Prostate gland (tissue), 2 donors: Measurements from ENCODE around the gene ATP5PO. TPM values are rescaled to one million over a fixed set of nuclear protein-coding genes. Genes with fewer than 3 reads are reported as not detected.

Experiments
- DNase-seq: peaks from one replicate; pipeline ENCODE4 v3.0.0-alpha.2; 2019; ENCODE audit warnings: low spot score
- H3K27ac ChIP-seq, 2 donors: fragments of 200-600 bp; sonication (generic); 2 replicates each; pipeline ENCODE4 v1.5.1; 2017 to 2019
- H3K27me3 ChIP-seq: fragments of 200-600 bp; sonication (generic); replicated peaks from 2 replicates; pipeline ENCODE4 v1.5.1; 2019; ENCODE audit not compliant: insufficient read depth
- H3K36me3 ChIP-seq, 2 donors: fragments of 200-600 bp; sonication (generic); 1 replicate in 1 of 2; 2 replicates in 1 of 2; pipeline versions ENCODE4 v1.5.1 to v1.8.1; 2017 to 2019
- H3K4me1 ChIP-seq: fragments of 200-600 bp; sonication (generic); replicated peaks from 2 replicates; pipeline ENCODE4 v1.5.1; 2019
- H3K4me3 ChIP-seq, 2 donors: fragments of 200-600 bp; sonication (generic); 2 replicates each; pipeline ENCODE4 v1.5.1; 2017 to 2019
- H3K9me3 ChIP-seq: fragments of 200-600 bp; sonication (generic); 2 replicates; pipeline ENCODE4 v1.5.1; 2017
- POLR2A ChIP-seq: fragments of 450-650 bp; IDR thresholded peaks from one replicate; pipeline ENCODE4 v1.6.1; 2016; ENCODE audit warnings: antibody characterized with exemption, mild to moderate bottlenecking
- POLR2AphosphoS5 ChIP-seq: sonication (generic); formaldehyde crosslinking; IDR thresholded peaks from one replicate; pipeline ENCODE4 v1.6.1; 2017; ENCODE audit warnings: antibody characterized with exemption
- WGBS: methylation state at CpG from one replicate; pipeline ENCODE4 v1.1.5; 2018; 5-methylcytosine and 5-hydroxymethylcytosine counted together
- intact Hi-C: fragments of 100-400 bp; cut with DNase I; formaldehyde crosslinking; loops from one replicate; pipeline ENCODE4 v1.14.2; 2022
- total RNA-seq, 2 donors: library from RNA; depleted of rRNA; stranded (reverse); fragments of >200 nt; gene quantifications; one replicate each; pipeline ENCODE4 v1.1.0, GENCODE V29; 2016
- TF ChIP-seq, protein P1 (sequence below), 4 experiments: fragments of 200-600 bp in 2 of 4; fragments of 450-650 bp in 2 of 4; sonication (generic) in 2 of 4; IDR thresholded peaks; 1 replicate in 3 of 4; 2 replicates in 1 of 4; pipeline ENCODE4 v1.5.1; 2016 to 2019; ENCODE audit warnings: antibody characterized with exemption in 4 of 4, mild to moderate bottlenecking in 2 of 4, moderate library complexity in 2 of 4

The ATP5PO gene
- total RNA-seq, 2 donors from 2014 or later = 143 to 153 TPM

DNA sequence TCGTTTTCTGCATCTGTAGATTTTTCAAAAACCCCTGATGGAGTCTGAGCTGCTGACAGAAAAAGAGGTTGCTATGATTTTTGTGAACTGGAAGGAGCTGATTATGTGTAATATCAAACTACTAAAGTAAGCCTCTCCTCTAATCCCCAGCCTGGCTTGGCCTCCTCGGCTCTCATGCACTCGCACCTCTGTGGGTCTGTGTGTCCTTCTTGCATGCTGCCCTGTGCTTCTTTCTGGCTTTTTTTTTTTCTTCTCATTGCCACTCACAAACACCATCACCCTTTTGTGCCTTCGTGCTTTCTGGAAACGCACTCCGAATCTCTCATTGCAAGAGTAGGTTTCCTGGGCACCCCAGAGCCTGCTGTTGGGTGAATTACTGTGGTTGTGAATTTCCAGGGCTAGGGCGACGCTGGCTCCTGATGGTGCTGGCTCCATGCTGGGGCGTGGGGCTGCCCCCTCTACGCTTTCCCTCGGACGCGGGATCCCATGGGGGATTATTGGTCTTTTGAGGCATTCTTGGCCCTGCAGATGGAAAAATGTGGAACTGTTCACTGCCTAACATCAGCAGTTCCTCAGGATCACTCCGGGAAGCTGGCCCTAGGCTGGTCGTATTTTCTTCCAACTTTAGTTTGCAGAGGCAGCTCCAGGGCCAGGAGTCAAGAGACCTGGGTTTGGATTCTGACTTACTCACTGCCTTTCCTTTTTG, 56.8 kb downstream of the ATP5PO start:
- peak overlapping the region in 1 of 2 donors; percentile 13 for H3K27ac ChIP-seq

GRCh38 chr21:33857846-33858666, 57.5 kb downstream of the ATP5PO start:
- intact Hi-C loops = no loop called here
- Histone ChIP-seq H3K36me3 (no peaks in the 10 kb centered on the region), H3K4me1 (no peaks in the 10 kb centered on the region), H3K27ac (peak overlapping the region in 1 of 2 donors; percentile 13), H3K9me3 (no peaks in the 10 kb centered on the region), H3K4me3 (no peak overlapping the region), H3K27me3 (no peaks in the 10 kb centered on the region)
- TF ChIP-seq, protein P1, sequence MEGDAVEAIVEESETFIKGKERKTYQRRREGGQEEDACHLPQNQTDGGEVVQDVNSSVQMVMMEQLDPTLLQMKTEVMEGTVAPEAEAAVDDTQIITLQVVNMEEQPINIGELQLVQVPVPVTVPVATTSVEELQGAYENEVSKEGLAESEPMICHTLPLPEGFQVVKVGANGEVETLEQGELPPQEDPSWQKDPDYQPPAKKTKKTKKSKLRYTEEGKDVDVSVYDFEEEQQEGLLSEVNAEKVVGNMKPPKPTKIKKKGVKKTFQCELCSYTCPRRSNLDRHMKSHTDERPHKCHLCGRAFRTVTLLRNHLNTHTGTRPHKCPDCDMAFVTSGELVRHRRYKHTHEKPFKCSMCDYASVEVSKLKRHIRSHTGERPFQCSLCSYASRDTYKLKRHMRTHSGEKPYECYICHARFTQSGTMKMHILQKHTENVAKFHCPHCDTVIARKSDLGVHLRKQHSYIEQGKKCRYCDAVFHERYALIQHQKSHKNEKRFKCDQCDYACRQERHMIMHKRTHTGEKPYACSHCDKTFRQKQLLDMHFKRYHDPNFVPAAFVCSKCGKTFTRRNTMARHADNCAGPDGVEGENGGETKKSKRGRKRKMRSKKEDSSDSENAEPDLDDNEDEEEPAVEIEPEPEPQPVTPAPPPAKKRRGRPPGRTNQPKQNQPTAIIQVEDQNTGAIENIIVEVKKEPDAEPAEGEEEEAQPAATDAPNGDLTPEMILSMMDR (IDR thresholded peaks at IDR 0.05) = no peak
- TF ChIP-seq POLR2AphosphoS5 (no peak), POLR2A (no peak)
- WGBS = 72% methylated on average over 25 of the region's 25 CpGs
- DNase-seq = no peak

More for the DNA sequence above, 56.8 kb downstream of the ATP5PO start:
- Histone ChIP-seq H3K9me3 (no peaks in the 10 kb centered on the region), H3K36me3 (no peaks in the 10 kb centered on the region), H3K4me1 (no peaks in the 10 kb centered on the region), H3K4me3 (no peak overlapping the region), H3K27me3 (no peaks in the 10 kb centered on the region)
- no peak for DNase-seq
- intact Hi-C loops = no loop called here
- 61% methylated on average over 15 of the region's 15 CpGs for WGBS
- TF ChIP-seq POLR2AphosphoS5 = no peak
- TF ChIP-seq, protein P1 (IDR thresholded peaks at IDR 0.05) = no peak
- no peak for TF ChIP-seq POLR2A

DNA sequence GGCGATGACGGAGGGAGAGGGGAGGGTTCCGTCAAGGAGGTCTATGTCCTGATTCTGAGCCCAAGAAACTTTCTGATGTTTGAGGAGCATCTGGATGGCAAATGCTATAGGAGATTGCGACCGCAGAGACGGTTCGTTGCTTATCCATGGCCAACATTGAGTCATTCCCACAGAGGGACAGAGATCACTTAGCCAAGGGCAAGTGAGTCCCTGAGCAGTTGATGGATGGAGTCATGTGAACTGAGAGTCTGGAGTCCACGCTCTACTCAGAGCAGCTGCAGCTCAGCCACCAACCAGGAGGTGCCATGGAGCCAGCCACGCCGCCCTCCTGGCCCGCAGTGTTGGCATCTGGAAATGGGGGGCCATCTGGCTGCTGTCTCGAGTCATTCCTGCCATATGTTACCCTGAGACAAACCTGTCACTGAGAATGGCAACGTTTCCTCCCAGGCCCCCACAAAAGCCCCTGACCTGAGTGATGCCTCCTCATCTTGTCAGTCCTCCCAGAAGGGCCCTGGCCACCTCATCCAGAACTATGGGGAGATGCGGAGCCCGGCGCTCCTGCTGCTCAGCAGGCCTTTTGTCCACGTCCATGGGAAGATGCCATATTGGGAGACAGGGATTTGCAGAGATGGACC, 58.6 kb downstream of the ATP5PO start:
- H3K27me3 ChIP-seq = no peaks in the 10 kb centered on the region
- no peak overlapping the region for H3K27ac ChIP-seq
- H3K36me3 ChIP-seq = no peaks in the 10 kb centered on the region
- H3K4me3 ChIP-seq = no peak overlapping the region
- H3K4me1 ChIP-seq = no peaks in the 10 kb centered on the region
- H3K9me3 ChIP-seq = no peaks in the 10 kb centered on the region
- DNase-seq = no peak
- TF ChIP-seq POLR2A = no peak
- TF ChIP-seq, protein P1 (IDR thresholded peaks at IDR 0.05) = no peak
- TF ChIP-seq POLR2AphosphoS5 = no peak
- intact Hi-C loops = no loop called here
- 90% methylated on average over 17 of the region's 17 CpGs for WGBS

GRCh38 chr21:33855190-33855589, 60.4 kb downstream of the ATP5PO start:
- DNase-seq = no peak
- 94% methylated on average over 6 of the region's 6 CpGs for WGBS
- no peak for TF ChIP-seq POLR2AphosphoS5
- TF ChIP-seq, protein P1 (IDR thresholded peaks at IDR 0.05) = no peak
- no peak for TF ChIP-seq POLR2A
- H3K4me3 ChIP-seq = no peak overlapping the region
- no peaks in the 10 kb centered on the region for H3K9me3 ChIP-seq
- H3K4me1 ChIP-seq = no peaks in the 10 kb centered on the region
- H3K27me3 ChIP-seq = no peaks in the 10 kb centered on the region
- intact Hi-C loops = no loop called here
- no peak overlapping the region for H3K27ac ChIP-seq
- H3K36me3 ChIP-seq = no peaks in the 10 kb centered on the region
